ENCODE data around the gene SDC4.

Gene SDC4

DNA sequence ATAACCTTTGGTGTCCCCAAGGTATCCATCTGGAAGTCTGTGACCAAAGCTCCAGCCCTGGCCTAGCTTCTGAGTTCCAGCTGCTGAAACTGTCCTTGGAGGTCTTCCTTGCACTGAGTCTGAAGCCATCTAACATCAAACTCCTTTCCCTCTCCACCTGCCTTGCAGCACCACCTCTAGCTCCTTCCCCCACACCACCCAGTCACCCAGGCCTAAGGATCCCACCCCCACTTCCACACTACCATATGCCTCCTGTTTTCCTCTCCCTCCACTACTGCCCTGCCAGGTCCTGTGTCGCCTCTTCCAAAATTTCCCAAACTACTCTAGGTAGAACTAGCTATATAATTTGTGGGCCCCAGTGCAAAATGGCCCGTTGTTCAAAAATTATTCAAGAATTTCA, 29.3 kb downstream of the SDC4 start:
- DNase-seq (ENCODE audit: low spot score) = no peak

DNA sequence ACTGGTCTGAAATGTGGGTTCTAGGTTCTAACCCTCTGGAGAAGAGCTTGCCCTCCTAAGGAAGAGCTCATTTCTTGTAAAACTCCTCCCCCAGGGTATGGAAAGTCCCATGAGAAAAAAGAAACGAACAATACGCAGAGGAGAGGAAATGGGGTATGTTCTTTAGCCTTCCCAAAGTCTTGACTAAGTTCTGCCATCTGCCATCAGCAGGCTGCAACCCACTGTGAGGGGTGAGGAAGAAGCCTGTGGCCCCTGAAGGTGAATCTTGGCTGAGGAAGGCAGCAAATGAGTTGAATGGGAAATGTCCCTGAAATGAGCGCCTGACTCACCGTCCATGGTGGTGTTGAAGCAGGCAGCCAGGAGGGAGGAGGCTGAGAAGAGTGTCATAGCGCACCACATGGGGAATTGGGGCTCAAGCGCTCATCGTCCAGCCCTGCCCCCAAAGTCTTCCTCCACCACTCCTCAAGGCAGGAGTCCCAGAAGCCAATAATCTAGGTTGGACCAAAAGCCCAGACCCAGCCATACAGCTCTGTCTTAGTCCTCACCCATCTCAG, 29.8 kb downstream of the SDC4 start:
- DNase-seq (ENCODE audit: low spot score) = no peak

DNA sequence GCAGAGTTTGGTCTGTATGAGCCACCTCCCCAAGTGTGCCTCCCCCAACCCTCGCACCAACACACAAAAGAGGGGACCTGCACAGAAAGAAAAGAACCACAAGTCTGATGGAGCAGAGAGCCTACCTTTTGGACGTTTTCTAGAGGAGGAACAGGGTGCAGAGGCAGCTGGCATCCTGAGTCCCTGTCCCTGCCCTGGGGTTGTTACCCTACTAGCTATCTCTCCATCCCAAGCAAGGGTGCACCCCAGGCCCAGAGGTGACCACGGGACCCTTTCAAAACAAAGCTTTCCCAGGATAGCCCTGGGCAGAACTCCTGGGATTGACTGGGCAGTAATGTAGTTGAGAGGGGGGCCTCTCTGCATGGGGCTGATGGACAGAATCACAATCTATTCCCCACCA, 30.4 kb downstream of the SDC4 start:
- DNase-seq (ENCODE audit: low spot score) = no peak

DNA sequence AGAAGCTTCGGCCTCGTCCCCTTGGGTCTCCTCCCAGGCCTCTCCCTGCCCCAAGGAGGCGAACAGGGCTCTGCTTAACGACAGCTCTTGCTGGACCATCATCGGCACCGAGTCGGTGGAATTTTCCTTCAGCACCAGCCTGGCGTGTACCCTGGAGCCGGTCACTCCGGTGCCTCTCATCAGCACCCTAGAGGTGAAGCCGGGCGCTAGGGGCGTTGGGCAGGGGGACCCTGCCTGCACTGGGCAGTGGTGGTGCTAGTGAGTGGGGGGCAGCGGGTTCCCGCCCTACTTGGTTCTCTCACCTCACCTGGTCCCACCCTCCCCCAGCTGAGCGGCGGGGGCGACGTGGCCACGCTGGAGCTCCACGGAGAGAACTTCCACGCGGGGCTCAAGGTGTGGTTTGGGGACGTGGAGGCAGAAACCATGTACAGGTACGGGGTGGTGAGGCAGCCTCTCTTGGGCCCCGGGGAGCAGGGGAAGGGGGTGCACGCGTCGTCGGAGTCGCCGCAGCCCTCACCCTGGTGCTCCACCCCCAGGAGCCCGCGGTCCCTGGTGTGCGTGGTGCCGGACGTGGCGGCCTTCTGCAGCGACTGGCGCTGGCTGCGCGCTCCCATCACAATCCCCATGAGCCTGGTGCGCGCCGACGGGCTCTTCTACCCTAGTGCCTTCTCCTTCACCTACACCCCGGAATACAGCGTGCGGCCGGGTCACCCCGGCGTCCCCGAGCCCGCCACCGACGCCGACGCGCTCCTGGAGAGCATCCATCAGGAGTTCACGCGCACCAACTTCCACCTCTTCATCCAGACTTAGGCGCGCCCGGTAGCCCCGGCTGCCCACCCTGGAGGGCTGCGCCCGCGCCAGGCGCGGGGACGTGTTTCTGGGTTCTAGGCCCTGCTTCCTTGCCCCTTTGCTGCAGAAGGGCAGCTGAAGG, 31.8 kb downstream of the SDC4 start:
- no peak for DNase-seq (ENCODE audit: low spot score)

DNA sequence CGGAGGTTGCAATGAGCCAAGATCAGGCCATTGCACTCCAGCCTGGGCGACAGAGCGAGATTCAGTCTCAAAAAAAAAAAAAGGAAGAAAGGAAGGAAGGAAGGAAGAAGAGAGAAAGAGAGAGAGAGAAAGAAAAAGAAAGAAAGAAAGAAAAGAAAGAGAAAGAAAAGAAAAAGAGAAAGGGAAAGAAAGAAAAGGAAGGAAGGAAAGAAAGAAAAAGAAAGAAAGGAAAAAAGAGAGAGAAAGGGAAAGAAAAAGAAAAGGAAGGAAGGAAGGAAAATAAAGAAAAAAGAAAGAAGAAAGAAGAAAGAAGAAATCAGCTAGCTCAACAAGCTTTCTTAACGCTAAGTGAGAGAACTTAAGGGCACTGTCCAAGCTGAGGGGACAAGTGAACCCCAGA, 32.6 kb downstream of the SDC4 start:
- DNase-seq (ENCODE audit: low spot score) = no peak

DNA sequence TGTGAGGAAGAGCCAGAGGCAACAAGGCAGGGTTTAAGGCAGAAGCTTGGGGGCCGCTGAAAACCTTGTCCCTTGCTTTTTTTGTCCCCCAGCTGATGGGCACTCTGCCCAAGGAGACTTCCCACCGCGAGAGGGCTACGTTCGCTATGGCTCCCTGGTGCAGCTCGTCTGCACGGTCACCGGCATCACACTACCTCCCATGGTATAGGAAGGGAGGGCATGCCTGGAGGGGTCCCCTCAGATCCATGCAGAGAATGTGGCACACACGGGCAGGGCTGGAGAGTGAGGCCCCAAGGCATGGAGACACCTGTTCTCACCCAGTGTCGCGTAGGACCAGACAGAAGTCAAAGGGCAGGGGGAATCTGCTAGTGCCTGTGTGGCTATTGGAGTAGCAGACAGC, 34.3 kb downstream of the SDC4 start:
- DNase-seq (ENCODE audit: low spot score) = no peak

DNA sequence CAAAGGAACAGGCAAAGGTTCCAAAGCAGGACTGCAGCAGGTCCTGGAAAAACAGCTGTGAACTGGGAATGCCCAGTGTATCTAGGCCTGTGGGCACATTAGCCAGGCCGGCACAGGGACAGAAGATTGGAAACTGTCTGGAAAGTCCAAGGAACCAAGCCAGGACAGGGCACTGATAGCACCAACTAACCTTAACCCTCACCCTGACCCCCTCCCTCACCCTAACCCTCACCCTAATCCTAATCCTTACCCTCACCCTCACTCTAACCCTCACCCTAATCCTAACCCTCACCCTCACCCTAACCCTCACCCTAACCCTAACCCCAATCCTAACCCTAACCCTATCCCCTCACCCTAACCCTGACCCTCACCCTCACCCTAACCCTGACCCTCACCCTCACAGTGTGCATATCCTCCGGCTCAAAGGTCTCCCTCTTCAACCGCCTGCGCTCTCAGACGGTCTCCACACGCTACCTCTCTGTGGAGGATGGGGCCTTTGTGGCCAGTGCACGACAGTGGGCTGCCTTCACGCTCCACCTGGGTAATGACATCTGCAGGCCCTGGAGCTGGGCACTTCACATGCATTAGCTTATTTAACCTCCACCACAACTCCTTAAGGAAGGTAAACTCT, 35.0 kb downstream of the SDC4 start:
- no peak for DNase-seq (ENCODE audit: low spot score)

DNA sequence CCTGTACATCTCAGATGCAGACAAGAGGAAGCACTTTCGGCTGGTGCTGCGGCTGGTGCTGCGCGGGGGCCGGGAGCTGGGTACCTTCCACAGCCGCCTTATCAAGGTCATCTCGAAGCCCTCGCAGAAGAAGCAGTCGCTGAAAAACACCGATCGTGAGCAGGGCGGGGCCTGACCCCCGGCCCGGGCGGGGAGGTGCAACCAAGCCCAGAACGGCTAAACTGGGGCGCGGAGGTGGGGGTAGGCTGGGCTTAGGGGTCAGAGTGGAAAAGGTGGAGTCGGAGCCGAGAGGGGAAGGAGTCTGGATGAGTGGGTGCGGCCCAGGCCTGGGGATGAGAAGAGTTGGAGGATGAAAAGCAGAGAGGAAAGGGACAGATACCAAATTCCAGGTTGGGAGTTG, 36.0 kb downstream of the SDC4 start:
- DNase-seq (ENCODE audit: low spot score) = no peak

DNA sequence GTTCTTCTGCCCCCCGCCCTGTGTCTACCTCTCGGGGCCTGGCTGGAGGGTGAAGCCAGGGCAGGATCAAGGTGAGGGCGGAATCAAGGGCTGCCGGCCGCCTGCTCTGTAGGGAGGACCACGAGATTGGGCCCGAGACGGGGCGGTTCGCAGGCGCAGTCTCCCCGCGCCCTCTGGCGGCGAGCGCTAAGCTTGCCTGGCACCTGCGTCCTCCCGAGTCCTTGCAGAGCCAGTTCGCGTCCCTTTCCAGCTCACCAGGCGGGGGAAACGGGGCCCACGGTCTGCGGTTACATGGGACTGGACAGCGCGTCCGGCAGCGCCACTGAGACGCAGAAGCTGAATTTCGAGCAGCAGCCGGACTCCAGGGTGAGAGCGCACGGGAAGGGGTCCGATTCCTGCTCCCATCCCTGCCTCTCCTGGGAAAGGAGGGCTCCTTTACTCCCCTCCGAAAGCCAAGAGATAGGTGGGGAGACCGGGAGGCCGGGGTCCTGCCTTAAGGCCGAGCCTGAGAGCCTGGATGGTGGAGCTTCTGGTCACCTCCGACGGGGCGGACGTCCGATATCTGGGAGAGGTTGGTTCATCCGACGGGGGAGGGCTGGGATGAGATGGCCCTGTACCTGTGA, 36.5 kb downstream of the SDC4 start:
- DNase-seq (ENCODE audit: low spot score) = peak; percentile 89

DNA sequence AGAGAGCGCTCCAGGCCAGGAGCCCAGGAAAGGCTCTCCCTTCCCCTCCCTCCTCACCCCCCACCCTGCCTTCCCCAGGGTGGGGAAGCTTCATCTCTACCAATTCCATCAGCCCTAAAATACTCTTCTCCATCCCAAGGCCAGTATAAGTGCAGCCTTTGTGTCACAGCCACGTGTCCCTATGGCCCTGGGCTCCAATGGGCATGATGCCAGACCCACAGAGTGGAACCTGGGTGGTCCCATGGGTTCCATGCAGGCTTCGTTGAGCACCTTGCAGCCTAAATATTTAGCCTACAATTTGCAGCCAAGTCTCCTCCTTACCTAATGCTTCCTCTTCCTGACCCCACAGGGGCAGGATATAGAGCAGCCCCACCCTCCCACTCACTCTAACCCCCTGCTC, 39.1 kb downstream of the SDC4 start:
- no peak for DNase-seq (ENCODE audit: low spot score)

DNA sequence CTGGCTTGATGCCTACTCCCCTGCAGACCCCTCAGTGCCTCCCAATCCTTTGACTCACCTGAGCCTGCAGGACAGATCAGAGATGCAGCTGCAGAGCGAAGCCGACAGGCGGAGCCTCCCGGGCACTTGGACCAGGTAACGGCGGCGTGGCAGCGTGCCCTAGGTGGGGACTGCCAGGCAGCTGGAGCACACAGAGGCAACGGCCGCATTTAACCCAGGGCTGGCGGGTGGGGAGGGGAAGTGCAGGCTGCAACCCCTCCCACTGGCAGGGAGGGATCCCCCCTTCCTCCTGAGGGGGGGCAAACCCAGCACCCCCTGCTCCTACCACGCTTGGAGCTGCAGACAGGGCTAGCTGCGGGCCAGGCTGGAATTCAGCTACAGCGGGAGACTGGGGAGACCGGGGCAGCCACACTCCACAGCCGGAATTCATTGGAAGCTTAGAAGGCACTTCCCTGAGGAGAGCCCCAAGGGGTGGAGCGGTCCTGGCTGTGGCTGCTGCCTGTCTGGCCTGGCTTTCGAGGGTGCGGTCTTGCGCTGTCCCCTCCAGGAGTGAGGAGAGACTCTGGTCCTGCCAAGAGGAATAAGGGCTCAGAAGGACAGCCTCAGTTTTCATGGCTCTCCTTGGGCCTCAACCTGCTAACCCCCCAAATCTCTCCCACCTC, 40.0 kb downstream of the SDC4 start, which contains the start of gene MATN4:
TSS of gene MATN4 (minus strand) at position 183 of the 662 bp plus-strand sequence. CDS start 2,717 bp downstream, outside the sequence.
- DNase-seq (ENCODE audit: low spot score) = peak; percentile 52

DNA sequence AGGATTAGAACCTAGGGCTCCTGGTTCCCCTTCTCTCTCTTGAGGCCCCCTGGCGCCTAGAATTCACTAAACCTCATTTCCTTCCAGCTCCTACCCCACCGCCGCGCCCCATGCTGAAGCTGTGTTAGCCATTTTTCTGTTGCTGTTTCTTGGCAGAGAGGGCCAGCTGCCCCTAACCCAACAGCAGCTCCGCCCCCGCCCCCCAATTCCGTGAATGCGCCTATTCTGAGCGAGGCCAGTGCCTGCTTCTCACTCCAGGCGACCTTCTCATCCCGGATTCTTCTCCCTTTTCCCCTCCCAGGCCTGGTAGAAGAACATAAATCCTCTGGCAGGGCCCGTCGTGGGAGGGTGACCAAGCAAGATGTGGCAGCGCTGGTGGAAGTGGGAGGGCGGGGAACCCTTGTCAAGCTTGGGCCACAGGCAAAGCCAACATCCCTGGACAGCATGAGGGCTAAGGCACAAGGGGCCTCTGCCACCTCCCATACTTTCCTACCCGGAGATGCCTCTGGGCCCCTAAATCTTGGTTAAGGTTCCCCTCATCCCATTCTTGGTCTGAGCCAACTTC, 41.1 kb downstream of the SDC4 start:
- no peak for DNase-seq (ENCODE audit: low spot score)

DNA sequence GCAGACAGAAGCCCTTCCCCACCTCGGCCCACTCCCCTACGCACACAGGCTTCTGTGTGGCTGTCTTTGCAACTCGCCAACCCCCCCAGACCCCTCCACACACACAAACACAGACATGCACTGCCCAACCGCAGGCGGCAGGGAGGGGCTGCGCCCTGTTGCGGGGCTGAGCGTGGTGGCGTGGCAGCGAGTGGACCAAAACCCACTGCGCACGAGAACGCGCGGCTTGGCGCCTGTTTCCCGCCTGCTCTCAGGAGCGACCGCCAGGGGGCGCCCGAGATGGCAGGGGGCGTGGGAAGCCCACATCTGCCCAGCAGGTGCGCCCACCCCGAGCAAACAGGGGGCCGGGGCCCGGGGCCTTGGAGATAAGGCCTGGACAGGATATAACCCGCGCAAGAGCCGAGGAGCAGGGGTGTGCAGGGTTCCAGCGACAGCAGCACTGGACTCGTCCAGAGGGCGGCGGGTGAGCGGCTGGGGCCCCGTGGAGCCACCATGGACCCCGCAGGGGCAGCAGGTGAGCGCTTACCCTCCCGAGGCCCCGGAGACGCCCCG, 41.7 kb downstream of the SDC4 start, which contains the start of gene RBPJL:
TSS of gene RBPJL (plus strand) at position 410 of the 552 bp plus-strand sequence. CDS start at position 493, 83 bp downstream.
- peak; percentile 65 for DNase-seq (ENCODE audit: low spot score)

DNA sequence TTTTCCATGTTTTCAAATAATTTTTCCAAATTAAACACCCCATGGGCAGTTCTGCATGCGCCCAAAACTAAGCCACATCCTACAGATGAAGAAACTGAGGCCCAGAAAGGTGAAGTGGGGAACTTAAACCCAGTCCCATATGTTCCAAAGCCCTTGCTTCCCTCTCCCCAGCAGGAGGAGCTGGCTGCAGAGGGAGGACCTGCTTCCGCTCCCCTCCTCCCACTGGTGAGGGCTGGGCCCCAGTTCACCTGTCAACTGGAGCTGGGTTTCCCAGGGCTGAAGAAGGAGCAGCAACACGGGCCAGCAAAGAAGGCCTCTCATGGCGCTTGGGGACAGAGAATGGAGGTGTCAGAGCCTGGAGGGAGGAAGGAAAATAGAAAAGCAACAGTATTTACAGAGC, 43.0 kb downstream of the SDC4 start:
- no peak for DNase-seq (ENCODE audit: low spot score)

DNA sequence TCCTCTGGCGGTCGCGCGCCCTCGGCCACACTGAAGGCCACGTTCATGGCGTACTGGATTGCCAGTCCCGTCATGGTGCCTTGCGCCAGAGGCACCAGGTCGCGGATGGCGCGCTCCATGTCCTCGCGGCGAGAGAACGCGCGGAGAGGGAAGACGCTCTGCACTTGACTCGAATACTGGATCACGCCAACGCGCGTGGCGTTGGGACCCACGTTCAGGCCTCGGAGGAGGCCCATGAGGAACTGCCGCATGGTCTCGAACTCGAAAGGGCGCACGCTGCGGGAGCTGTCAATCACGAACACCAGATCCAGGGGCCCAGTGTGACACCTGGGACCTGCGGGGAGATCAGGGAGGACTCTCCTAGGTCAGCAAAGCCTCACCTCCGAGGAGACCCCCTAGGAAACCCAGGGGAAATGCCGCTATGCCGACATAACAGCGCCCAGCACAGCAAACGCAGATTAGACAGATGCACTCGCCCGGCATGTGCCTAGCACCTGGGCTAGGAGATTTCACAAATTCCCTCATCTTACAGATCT, 43.7 kb downstream of the SDC4 start:
- DNase-seq (ENCODE audit: low spot score) = no peak

DNA sequence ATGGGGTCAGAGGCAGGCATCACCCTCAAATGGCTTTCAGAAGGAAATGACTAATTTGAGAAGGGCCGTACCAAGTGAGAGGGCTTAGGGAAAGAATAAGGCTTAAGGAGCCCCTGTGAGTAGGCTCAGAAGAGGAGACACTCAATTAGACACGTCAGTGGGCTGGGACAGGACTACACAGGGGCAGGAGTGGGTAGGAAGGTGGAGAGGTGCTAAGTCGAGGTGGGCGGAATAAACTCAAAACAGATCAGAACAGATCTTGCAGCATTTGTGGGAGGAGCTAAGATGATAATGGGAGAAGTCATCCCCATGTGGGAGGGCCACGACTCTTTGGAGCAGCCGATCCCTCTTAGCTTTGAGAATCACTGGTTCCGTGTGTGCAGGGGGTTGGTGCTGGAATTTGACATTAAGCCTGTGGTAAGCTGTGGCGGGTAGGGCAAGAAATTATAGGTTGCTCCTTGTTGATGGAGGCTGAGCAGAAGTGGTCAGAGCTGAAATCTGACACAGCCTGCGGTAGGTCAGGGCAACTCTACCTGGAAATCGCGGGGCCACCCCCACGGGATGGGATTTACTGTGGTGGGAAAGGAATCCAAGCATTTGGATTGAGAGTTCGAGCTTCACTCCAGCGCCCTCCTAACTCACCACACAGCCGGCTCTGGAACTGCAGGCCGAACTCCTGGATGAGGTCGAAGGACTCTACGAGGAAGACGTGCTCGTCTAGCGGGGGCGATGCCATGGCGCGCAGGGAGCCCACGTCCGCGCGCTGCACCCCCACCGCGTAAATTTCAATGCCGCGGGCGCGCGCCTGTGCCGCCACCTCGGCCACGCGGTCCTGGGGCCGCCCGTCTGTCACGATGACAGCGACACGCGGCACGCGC, 44.4 kb downstream of the SDC4 start:
- no peak for DNase-seq (ENCODE audit: low spot score)

DNA sequence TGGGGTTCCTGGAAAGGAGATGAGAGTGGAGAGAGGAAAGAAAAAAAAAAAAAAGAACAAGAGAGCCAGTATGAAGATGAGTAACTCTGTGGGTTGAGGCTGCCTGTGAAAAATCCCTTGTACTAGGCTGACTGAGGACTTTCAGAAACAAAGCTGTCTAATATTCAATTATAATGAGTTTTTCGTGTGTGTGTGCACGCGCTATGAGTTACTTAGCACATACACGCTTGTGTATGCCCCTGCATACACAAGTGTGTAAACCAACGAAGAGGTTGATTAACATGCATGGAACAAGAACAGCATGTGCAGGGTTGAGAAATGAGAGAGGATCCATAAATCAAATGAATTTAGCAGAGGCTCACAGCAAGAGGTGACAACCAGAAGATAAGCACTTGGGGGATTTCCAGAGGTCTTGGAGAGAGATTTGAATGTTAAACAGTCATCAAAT, 46.4 kb downstream of the SDC4 start:
- no peak for DNase-seq (ENCODE audit: low spot score)

DNA sequence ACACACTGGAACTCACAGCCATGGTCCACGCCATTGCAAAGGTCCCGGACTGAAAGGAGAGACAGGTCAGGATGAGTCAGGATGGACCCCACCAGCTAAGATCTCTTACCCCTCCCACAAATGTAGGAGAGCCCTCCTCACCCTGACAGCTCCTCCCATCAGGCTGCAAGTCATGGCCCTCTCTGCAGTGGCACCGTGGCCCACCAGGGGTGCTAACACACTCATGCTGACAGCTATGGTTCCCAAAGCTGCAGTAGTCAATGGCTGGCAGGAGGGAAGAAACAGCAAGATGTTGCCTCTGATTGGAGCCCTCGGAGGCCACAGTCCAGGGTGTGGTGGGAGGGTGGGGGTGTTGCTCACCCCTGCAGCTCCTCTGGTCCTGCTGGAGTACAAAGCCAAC, 47.3 kb downstream of the SDC4 start:
- peak; percentile 45 for DNase-seq (ENCODE audit: low spot score)

DNA sequence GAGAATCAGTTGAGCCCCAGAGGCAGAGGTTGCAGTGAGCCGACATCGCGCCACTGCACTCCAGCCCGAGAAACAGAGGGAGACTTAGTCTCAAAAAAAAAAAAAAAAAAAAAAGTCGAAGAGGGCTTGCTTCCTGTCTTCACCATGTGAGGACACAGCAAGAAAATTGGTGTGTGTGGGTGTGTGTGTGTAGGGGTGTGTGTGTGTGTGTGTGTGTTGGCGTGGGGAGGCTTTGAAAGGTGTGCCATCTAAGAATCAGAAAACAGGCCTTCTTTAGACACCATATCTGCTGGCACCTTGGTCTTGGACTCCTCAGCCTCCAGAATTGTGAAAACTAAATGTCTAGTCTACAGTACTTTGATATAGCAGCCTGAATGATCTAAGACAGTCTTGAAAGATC, 48.4 kb downstream of the SDC4 start:
- no peak for DNase-seq (ENCODE audit: low spot score)
